ENCODE data around the gene ANKRD44.

The ANKRD44 gene

DNA sequence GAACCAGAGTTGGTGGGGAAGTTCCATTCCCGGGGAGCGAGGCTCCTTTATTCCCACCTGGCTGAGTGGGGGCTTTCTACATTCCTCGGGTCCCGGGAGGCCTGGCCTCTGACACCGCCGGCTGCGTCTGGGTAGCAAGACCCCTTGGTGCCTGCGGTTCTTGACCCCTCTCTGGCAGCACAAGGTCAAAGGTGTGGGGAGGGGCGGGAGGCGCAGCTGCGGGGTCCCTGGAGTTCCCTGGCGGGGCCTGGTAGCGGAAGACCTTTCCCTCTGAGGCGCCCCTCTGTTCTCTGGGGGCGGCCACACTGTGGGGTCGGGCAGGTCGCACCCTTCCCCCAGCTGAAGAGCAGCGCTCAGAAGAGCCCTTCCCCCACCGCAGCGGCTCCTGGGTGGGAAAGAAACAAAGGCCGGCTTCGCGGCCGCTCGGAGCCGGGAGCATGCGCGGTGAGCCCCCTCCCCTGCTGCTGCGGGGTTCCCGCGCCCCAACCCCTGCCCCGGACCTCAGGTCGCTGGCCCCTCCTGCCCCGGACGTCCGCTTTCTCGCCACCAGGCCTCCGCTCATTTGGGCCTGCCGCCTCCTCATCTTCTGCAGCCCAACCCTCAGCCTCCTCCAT, 146.3 kb downstream of the ANKRD44 start:
- DNase-seq (ENCODE audit: low spot score in 2 of 2) (no peak), ATAC-seq (no peak)
- Mint-ChIP-seq H3K4me3 (no peak overlapping the region), H3K36me3 (peaks cover 11% of the 10 kb centered on the region), H3K9me3 (no peaks in the 10 kb centered on the region), H3K27ac (peak overlapping the region; percentile 67), H3K4me1 (peaks cover 73% of the 10 kb centered on the region)

DNA sequence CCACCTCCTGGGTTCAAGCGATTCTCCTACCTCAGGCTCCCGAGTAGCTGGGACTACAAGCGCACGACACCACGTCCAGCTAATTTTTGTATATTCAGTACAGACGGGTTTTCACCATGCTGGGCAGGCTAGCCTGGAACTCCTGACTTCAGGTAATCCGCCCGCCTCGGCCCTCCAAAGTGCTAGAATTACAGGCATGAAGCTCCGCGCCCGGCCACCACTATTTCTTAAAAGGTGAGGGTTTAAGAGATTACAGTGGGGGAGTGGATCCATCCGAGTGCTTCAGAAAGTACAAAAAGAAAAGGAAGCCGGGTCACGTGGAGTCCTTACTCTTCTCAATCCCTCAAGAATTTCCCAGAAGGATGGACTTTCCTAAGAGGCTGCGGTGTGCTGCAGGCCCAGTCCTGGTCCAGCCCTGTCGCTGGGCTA, 146.9 kb downstream of the ANKRD44 start:
- H3K36me3 Mint-ChIP-seq, result peaks cover 12% of the 10 kb centered on the region

DNA sequence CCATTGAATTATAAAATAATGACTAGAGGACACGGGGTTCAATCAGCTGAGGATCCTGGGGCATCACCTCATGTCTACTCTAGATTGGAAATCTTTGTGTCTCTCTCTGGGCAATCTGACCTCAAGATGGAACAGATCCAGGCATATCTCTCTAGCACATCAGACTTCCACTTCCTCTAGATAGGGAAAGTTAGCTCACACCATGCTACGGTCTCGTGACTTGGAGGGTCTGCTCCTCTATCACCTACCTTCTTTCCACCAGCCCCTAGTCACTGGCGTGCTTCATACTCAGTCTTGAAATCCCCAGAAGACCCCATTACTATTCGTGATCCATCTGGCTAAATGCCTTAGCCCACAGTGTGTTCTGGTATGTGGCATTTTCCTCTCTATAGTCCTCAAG, 148.8 kb downstream of the ANKRD44 start:
- ATAC-seq (no peak), DNase-seq (ENCODE audit: low spot score in 2 of 2) (no peak)
- H3K27ac Mint-ChIP-seq, result peak overlapping the region; percentile 59
- no peak overlapping the region for H3K4me3 Mint-ChIP-seq
- no peaks in the 10 kb centered on the region for H3K9me3 Mint-ChIP-seq
- H3K4me1 Mint-ChIP-seq, result peaks cover 68% of the 10 kb centered on the region
- peaks cover 14% of the 10 kb centered on the region for H3K36me3 Mint-ChIP-seq

More for the DNA sequence above, 146.9 kb downstream of the ANKRD44 start:
- DNase-seq (ENCODE audit: low spot score in 2 of 2) (no peak), ATAC-seq (no peak)
- Mint-ChIP-seq H3K4me1 (peaks cover 73% of the 10 kb centered on the region), H3K4me3 (no peak overlapping the region), H3K9me3 (no peaks in the 10 kb centered on the region), H3K27ac (peak overlapping the region; percentile 59)

DNA sequence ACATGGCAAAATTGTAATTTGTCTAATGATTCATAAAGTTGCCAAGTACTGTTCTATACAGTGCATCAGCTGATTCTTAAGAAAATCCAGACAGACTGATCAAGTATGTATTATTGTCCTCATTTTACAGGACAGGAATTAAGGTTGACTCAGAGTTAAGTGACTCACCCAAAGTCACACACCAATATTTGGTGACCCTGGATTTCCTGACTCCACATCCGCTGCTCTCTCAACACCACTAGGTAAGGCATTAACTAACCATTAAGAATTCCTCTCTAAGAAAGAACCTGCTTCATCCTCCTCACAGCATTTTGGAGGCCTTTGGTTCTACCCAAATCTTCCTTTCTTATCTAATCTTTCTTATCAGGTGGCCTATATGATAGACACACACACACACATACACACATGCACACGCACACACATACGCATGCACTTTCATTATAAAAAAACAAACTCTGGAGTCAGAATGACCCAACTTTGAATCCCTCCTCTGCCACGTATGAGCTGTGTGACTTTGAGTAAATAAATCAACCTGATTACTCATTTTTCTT, 150.8 kb downstream of the ANKRD44 start:
- H3K4me1 Mint-ChIP-seq, result peaks cover 70% of the 10 kb centered on the region
- peak overlapping the region; percentile 97 for H3K27ac Mint-ChIP-seq
- ATAC-seq, result peak; percentile 96
- H3K4me3 Mint-ChIP-seq, result peak overlapping the region; percentile 59
- H3K9me3 Mint-ChIP-seq, result no peaks in the 10 kb centered on the region
- no peak for DNase-seq (ENCODE audit: low spot score in 2 of 2)
- peaks cover 14% of the 10 kb centered on the region for H3K36me3 Mint-ChIP-seq

DNA sequence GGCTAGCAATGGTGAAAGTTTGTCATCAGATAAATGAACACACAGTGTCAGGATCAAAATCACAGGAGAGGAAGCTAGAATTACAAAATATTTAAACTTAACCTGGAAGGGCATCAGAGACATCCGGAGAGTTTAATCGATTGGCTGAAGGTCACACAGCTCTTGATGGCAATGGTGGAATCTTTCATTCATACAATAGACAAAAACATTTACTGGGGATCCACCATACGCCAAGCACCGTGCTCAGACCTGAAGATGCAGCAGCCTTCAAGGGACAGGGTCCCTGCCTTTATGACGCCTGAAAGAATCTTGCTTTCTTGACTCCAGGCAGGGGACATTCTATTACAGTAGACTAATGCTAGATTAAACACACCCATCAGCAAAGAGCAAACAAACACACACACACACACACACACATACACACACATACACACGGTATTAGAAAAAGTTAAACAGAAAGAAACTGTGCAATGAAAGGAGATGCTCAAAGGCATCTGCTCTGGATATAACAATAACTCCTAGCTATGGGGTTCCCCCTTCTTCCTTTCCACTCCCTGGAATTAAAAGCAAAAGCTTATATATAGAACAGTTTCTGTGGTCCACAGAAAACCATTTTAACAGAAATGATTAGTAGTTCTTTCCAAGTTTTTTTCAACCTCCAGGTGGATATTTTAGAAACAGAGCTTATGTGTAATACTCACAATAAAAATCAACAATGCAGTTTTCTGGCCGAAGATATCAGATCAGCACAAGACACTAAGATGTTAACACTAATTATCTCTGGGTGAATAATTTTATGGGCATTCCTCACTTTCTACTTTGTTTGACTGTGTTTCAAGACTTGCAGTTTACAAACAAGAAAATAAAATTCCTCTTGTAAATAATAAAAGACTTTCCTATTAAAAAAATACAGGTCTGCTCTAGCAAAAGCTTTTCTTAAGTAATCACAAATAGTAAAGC, 151.7 kb downstream of the ANKRD44 start:
- H3K4me1 Mint-ChIP-seq, result peaks cover 67% of the 10 kb centered on the region
- no peak for DNase-seq (ENCODE audit: low spot score in 2 of 2)
- H3K36me3 Mint-ChIP-seq, result peaks cover 16% of the 10 kb centered on the region
- H3K4me3 Mint-ChIP-seq, result peak overlapping the region; percentile 59
- ATAC-seq, result no peak
- no peaks in the 10 kb centered on the region for H3K9me3 Mint-ChIP-seq
- H3K27ac Mint-ChIP-seq, result peak overlapping the region; percentile 97

DNA sequence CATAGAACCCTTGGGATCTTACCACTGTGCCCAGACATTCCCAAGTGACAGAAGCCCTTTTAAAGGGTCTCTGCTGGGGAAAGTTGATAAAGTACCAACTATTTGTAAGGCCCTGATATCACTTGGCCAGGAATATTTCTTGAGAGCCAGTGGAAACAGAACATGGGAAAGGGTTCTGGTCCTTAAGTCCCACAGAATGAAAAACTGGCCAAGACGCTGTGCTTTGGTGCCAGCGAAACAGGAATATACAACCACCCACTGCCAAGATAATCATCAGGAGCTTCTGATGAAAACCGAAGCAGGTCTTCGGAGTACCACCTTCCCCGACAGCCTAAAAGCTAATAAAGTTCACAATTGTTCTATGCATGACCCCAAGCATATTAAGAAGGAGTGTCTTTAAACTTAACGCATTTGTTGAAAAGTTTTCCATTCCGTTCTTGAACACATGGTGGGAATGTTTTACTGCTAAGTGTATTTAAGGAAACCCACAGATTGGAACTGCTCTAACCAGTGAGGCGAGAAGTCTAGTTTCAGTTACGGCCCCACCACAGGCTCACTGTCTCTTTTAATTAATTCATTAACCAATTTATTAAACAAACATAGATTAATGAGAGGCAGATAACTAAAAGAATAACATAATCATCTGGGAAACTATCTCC, 152.6 kb downstream of the ANKRD44 start:
- H3K4me3 Mint-ChIP-seq, result peak overlapping the region; percentile 59
- ATAC-seq (no peak), DNase-seq (ENCODE audit: low spot score in 2 of 2) (no peak)
- peak overlapping the region; percentile 97 for H3K27ac Mint-ChIP-seq
- H3K9me3 Mint-ChIP-seq, result no peaks in the 10 kb centered on the region
- H3K36me3 Mint-ChIP-seq, result peaks cover 19% of the 10 kb centered on the region
- H3K4me1 Mint-ChIP-seq, result peaks cover 69% of the 10 kb centered on the region

DNA sequence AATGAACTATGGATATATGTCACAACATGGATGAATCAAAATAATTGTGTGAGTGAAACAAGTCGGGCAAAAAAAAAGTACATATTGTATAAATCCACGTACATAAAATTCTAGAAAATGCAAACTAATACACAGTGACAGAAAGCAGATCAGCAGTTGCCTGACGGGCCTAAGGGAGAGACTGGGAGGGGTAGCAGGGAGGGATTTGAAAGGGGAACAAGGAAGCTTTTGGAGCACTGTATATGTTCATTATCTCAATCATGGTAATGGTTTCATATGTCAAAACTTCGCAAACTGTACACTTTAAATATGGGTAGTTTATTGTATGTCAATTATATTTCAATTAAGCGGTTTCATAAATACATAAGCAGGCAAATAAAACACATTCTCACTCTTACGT, 153.8 kb downstream of the ANKRD44 start:
- Mint-ChIP-seq H3K4me1 (peaks cover 69% of the 10 kb centered on the region), H3K36me3 (peaks cover 23% of the 10 kb centered on the region), H3K9me3 (no peaks in the 10 kb centered on the region), H3K27ac (no peak overlapping the region), H3K4me3 (no peak overlapping the region)
- no peak for ATAC-seq
- DNase-seq (ENCODE audit: low spot score in 2 of 2), result no peak

DNA sequence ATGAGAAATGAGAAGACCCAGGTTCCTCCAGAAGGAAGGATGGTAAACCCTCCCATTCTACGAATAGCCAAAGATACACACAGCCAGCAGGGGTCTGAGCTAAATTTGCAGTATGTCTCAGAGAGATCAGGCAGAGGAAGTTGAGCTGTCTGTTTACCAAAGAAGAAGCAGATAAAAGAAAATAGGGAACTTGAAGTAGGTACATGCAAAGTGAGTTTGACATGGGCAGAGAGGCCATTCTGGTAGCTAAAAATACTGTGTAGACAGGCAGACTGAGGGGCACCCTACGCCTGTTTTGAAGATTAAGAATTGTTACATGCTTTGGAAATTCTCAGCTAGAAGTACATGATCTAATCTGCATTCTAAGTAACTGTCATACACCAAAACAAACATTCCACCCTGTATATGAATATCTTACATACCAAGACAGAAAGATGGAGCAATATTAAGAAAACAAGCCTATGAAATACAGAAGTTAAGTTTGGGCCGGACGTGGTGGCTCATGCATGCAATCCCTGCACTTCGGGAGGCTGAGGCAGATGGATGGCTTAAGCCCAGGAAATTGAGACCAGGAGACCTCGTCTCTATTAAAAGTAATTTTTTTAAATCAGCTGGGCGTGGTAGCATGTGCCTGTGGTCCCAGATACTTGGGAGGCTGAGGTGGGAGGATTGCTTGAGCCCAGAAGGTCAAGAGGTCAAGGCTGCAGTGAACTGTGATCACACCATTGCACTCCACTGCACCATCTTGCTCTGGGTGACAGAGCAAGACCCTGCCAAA, 157.9 kb downstream of the ANKRD44 start:
- ATAC-seq (peak; percentile 60), DNase-seq (ENCODE audit: low spot score in 2 of 2) (no peak)
- H3K4me3 Mint-ChIP-seq, result peak overlapping the region; percentile 45
- no peaks in the 10 kb centered on the region for H3K9me3 Mint-ChIP-seq
- peaks cover 17% of the 10 kb centered on the region for H3K36me3 Mint-ChIP-seq
- peak overlapping the region; percentile 91 for H3K27ac Mint-ChIP-seq
- peaks cover 72% of the 10 kb centered on the region for H3K4me1 Mint-ChIP-seq

DNA sequence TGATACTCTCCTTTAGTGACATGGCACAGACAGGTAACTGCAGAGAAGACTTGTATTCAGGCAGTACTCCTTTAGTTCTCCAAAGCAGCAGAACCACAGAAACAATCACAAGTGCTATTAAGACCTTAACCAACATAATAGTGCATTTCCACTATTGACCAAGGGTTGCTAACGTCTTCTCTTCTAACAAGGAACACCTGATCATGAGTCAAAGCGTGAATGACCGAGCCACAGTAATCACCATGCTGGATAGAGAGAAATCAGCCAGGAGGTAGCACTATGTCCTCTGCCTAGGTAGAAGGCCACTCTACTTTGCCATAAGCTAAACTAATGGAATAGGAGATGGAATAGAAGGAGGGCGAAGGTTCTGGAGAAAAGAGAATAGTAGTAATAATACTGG, 161.0 kb downstream of the ANKRD44 start:
- Mint-ChIP-seq H3K27ac (peak overlapping the region; percentile 21), H3K4me3 (no peak overlapping the region), H3K36me3 (peaks cover 39% of the 10 kb centered on the region), H3K4me1 (peaks cover 77% of the 10 kb centered on the region), H3K9me3 (no peaks in the 10 kb centered on the region)
- DNase-seq (ENCODE audit: low spot score in 2 of 2), result no peak
- peak; percentile 59 for ATAC-seq

DNA sequence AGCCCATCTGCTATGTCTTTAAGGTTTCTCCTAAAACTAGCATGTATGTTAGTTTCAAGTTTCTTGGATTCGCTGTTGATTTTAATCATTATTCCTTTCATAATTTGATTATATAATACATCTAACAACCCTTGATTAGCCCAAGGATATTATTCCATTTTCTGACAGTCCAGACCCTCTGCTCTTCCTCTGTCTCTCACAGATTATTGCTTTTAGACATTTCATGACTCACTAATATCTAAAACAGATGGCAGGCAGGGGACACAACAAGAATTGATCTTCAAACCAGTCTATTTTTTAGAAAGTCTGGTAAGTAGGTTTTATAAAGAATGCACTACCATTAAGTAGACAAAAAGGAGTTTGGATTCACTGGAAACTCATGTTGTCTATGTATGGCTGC, 162.2 kb downstream of the ANKRD44 start:
- Mint-ChIP-seq H3K27ac (peak overlapping the region; percentile 50), H3K4me3 (no peak overlapping the region)

DNA sequence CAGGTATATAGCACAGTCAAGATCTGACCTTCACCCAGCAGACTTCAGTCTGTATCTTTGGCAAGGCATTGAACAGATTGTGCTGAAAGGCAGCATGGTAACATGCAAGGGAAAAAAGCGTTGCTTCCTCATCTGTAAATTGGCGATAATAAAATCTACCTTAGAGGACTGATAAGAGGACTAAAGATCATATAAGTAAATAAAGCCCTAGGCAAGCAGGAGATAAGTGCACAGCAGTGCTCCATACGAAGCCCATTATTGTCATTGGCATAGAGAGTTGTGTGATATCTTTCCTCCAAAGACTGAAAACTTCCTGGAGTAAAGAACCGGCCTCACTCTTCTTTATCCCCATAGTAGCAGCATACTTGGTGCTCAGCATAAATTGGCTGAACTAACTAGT, 162.6 kb downstream of the ANKRD44 start:
- peaks cover 43% of the 10 kb centered on the region for H3K36me3 Mint-ChIP-seq
- ATAC-seq (no peak), DNase-seq (ENCODE audit: low spot score in 2 of 2) (no peak)
- H3K4me3 Mint-ChIP-seq, result no peak overlapping the region
- H3K9me3 Mint-ChIP-seq, result no peaks in the 10 kb centered on the region
- H3K27ac Mint-ChIP-seq, result peak overlapping the region; percentile 50
- H3K4me1 Mint-ChIP-seq, result peaks cover 69% of the 10 kb centered on the region

More for the DNA sequence above, 162.2 kb downstream of the ANKRD44 start:
- DNase-seq (ENCODE audit: low spot score in 2 of 2) (no peak), ATAC-seq (no peak)
- Mint-ChIP-seq H3K36me3 (peaks cover 43% of the 10 kb centered on the region), H3K9me3 (no peaks in the 10 kb centered on the region), H3K4me1 (peaks cover 73% of the 10 kb centered on the region)

DNA sequence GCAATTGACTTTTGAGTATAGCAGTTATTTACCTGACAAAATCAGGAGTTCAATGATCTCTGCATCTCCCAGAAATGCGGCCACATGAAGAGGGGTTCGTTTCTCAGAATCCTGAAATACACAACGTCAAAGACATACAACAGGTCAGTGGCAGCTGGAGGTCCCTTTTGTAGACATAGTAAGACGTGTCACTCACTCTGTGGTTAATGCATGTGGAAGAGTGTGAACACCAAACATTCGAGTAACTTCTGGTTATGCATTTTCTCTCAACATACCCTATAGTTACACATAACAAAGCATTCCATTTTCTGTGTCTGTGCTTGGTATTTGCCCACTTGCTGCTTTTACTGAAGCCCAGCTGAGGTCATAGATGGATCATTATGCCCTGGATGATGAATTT, 163.6 kb downstream of the ANKRD44 start:
- ATAC-seq (peak; percentile 60), DNase-seq (ENCODE audit: low spot score in 2 of 2) (no peak)
- Mint-ChIP-seq H3K9me3 (no peaks in the 10 kb centered on the region), H3K4me3 (no peak overlapping the region), H3K36me3 (peaks cover 49% of the 10 kb centered on the region), H3K4me1 (peaks cover 66% of the 10 kb centered on the region), H3K27ac (peak overlapping the region; percentile 50)

DNA sequence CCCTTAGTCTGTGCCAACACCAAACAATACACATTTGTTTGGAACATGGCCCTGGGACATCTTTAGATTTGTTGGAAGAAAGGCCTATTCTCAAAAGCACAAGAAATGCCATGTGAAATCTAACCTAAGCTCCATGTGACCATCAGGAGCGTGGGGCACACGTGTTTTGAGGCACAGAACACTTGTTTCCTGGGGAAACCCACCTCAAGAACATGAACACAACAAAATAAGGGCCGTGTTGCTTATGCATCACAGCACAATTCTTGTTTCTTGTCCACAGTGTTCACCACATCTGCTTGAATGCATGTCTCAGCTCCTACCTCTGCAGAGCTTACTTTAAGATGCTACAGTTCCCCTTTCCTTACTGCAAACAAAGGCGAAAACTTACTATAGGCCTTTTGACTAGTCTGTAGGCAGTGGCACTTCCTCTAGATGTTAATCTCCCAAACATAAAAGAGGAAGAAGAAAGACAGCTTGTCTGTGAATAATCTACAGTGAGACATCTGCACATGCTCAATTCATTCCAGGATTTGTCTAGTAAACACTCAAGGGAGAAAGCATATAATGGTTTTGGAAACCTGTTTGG, 165.0 kb downstream of the ANKRD44 start:
- Mint-ChIP-seq H3K9me3 (no peaks in the 10 kb centered on the region), H3K36me3 (peaks cover 61% of the 10 kb centered on the region), H3K4me1 (peaks cover 63% of the 10 kb centered on the region), H3K27ac (peak overlapping the region; percentile 50), H3K4me3 (no peak overlapping the region)
- ATAC-seq (peak; percentile 73), DNase-seq (ENCODE audit: low spot score in 2 of 2) (no peak)

DNA sequence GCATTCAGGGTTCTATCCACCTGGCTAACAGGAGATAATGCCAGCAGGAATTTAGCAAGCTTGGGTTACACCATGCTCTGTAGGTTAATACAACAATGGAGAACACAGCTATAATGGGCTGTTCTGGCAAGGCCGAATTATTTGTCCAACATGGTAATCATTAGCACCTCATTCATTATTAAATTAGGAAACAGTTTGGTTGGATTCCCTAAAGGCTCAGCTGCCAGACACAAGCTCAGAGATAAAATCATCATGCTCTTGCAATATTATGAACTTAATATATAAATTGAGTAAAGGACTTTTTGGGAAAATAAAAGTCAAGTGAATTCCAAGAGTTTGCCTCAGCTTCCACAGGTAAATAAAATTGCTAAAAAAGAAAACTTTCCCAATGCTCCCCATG, 166.4 kb downstream of the ANKRD44 start:
- peaks cover 75% of the 10 kb centered on the region for H3K36me3 Mint-ChIP-seq
- peak overlapping the region; percentile 50 for H3K27ac Mint-ChIP-seq
- no peak for ATAC-seq
- H3K4me1 Mint-ChIP-seq, result peaks cover 58% of the 10 kb centered on the region
- H3K4me3 Mint-ChIP-seq, result no peak overlapping the region
- H3K9me3 Mint-ChIP-seq, result no peaks in the 10 kb centered on the region
- DNase-seq (ENCODE audit: low spot score in 2 of 2), result no peak

Measured in stimulated activated effector memory CD8-positive, alpha-beta T cell treated with anti-CD3 and anti-CD28 coated beads, Interleukin-12 subunit alpha, Interleukin-12 subunit beta, amount 100 ng/mL, for 72 hours (primary cell).